Liver (tissue), 3 donors: ENCODE data around the gene AKAP13.

Experiments used
- EGR1 ChIP-seq, 2 donors: IDR thresholded peaks; 2 replicates each; pipeline ENCODE4 v1.6.1; 2016 to 2018; ENCODE audit warnings: antibody characterized with exemption in 2 of 2, low read depth in 2 of 2
- GABPA ChIP-seq, 2 donors: IDR thresholded peaks in 1 of 2; conservative IDR thresholded peaks in 1 of 2; 2 replicates each; pipeline ENCODE4 v1.6.1; 2016; ENCODE audit warnings: antibody characterized with exemption in 2 of 2, mild to moderate bottlenecking in 1 of 2, moderate library complexity in 1 of 2
- HNF4G ChIP-seq: IDR thresholded peaks from 2 replicates; pipeline ENCODE4 v1.6.1; 2016; ENCODE audit warnings: antibody characterized with exemption
- JUND ChIP-seq, 2 donors: IDR thresholded peaks; 2 replicates each; pipeline ENCODE4 v1.6.1; 2016; ENCODE audit warnings: antibody characterized with exemption in 2 of 2
- NR2F2 ChIP-seq: IDR thresholded peaks from 2 replicates; pipeline ENCODE4 v1.6.1; 2016; ENCODE audit warnings: antibody characterized with exemption
- RAD21 ChIP-seq, 2 donors: IDR thresholded peaks; 2 replicates each; pipeline ENCODE4 v1.6.1; 2016; ENCODE audit warnings: antibody characterized with exemption in 2 of 2, mild to moderate bottlenecking in 2 of 2
- SP1 ChIP-seq: IDR thresholded peaks from 2 replicates; pipeline ENCODE4 v1.6.1; 2018; ENCODE audit warnings: antibody characterized with exemption, mild to moderate bottlenecking
- TAF1 ChIP-seq: conservative IDR thresholded peaks from 2 replicates; pipeline ENCODE4 v1.6.1; 2016; ENCODE audit warnings: antibody characterized with exemption, mild to moderate bottlenecking
- YY1 ChIP-seq: IDR thresholded peaks from 2 replicates; pipeline ENCODE4 v1.6.1; 2016; ENCODE audit warnings: antibody characterized with exemption, mild to moderate bottlenecking
- TF ChIP-seq, protein P1 (sequence below): fragments of 150-350 bp; IDR thresholded peaks from 2 replicates; pipeline ENCODE4 v1.5.1; 2017; ENCODE audit warnings: improper control_type of control experiment, low read depth, low read length; ENCODE audit not compliant: missing input control
- TF ChIP-seq, protein P2 (sequence below): IDR thresholded peaks from 2 replicates; pipeline ENCODE4 v1.6.1; 2016; ENCODE audit warnings: antibody characterized with exemption
- TF ChIP-seq, protein P3 (sequence below): IDR thresholded peaks from 2 replicates; pipeline ENCODE4 v1.6.1; 2016; ENCODE audit warnings: antibody characterized with exemption, mild to moderate bottlenecking
- TF ChIP-seq, protein P4 (sequence below): IDR thresholded peaks from 2 replicates; pipeline ENCODE4 v1.6.1; 2016; ENCODE audit warnings: antibody characterized with exemption
- TF ChIP-seq, protein P5 (sequence below): IDR thresholded peaks from 2 replicates; pipeline ENCODE4 v1.6.1; 2016; ENCODE audit warnings: antibody characterized with exemption
- donor health status: healthy.
- donor health status: healthy.

DNA sequence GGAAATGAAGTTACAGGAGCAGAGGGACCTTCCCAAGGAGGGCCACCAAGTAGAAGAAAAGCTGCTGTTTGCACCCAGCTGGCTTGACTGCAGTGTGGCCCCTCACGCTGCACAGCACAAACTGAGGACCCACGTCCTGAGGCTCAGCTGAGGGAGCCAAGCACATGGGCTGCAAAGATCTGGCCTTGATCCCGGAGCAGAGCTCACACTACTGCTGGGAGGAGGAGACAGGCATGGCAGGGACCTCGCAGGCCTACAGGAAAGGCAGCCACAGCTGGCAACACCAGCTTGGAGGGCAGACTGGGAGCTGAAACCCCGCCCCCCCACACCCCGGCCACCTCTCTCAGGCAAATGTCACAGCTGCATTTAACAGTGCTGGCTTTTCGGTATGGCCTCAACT lies 374.6 kb downstream of the AKAP13 start:
- TF ChIP-seq NR2F2 (no peak), RAD21 (IDR thresholded peaks at IDR 0.05) (no peak), SP1 (no peak), GABPA (IDR thresholded peaks at IDR 0.05 in 1 of 2, conservative IDR thresholded peaks at IDR 0.05 in 1 of 2) (no peak), YY1 (no peak), EGR1 (IDR thresholded peaks at IDR 0.05; ENCODE audit: low read depth in 2 of 2) (no peak), HNF4G (no peak), JUND (IDR thresholded peaks at IDR 0.05) (no peak), TAF1 (no peak)
- TF ChIP-seq, protein P1, sequence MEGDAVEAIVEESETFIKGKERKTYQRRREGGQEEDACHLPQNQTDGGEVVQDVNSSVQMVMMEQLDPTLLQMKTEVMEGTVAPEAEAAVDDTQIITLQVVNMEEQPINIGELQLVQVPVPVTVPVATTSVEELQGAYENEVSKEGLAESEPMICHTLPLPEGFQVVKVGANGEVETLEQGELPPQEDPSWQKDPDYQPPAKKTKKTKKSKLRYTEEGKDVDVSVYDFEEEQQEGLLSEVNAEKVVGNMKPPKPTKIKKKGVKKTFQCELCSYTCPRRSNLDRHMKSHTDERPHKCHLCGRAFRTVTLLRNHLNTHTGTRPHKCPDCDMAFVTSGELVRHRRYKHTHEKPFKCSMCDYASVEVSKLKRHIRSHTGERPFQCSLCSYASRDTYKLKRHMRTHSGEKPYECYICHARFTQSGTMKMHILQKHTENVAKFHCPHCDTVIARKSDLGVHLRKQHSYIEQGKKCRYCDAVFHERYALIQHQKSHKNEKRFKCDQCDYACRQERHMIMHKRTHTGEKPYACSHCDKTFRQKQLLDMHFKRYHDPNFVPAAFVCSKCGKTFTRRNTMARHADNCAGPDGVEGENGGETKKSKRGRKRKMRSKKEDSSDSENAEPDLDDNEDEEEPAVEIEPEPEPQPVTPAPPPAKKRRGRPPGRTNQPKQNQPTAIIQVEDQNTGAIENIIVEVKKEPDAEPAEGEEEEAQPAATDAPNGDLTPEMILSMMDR = no peak
- TF ChIP-seq, protein P2, sequence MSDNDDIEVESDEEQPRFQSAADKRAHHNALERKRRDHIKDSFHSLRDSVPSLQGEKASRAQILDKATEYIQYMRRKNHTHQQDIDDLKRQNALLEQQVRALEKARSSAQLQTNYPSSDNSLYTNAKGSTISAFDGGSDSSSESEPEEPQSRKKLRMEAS = no peak
- TF ChIP-seq, protein P3, sequence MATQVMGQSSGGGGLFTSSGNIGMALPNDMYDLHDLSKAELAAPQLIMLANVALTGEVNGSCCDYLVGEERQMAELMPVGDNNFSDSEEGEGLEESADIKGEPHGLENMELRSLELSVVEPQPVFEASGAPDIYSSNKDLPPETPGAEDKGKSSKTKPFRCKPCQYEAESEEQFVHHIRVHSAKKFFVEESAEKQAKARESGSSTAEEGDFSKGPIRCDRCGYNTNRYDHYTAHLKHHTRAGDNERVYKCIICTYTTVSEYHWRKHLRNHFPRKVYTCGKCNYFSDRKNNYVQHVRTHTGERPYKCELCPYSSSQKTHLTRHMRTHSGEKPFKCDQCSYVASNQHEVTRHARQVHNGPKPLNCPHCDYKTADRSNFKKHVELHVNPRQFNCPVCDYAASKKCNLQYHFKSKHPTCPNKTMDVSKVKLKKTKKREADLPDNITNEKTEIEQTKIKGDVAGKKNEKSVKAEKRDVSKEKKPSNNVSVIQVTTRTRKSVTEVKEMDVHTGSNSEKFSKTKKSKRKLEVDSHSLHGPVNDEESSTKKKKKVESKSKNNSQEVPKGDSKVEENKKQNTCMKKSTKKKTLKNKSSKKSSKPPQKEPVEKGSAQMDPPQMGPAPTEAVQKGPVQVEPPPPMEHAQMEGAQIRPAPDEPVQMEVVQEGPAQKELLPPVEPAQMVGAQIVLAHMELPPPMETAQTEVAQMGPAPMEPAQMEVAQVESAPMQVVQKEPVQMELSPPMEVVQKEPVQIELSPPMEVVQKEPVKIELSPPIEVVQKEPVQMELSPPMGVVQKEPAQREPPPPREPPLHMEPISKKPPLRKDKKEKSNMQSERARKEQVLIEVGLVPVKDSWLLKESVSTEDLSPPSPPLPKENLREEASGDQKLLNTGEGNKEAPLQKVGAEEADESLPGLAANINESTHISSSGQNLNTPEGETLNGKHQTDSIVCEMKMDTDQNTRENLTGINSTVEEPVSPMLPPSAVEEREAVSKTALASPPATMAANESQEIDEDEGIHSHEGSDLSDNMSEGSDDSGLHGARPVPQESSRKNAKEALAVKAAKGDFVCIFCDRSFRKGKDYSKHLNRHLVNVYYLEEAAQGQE = no peak
- TF ChIP-seq, protein P4, sequence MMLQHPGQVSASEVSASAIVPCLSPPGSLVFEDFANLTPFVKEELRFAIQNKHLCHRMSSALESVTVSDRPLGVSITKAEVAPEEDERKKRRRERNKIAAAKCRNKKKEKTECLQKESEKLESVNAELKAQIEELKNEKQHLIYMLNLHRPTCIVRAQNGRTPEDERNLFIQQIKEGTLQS = no peak
- TF ChIP-seq, protein P5, sequence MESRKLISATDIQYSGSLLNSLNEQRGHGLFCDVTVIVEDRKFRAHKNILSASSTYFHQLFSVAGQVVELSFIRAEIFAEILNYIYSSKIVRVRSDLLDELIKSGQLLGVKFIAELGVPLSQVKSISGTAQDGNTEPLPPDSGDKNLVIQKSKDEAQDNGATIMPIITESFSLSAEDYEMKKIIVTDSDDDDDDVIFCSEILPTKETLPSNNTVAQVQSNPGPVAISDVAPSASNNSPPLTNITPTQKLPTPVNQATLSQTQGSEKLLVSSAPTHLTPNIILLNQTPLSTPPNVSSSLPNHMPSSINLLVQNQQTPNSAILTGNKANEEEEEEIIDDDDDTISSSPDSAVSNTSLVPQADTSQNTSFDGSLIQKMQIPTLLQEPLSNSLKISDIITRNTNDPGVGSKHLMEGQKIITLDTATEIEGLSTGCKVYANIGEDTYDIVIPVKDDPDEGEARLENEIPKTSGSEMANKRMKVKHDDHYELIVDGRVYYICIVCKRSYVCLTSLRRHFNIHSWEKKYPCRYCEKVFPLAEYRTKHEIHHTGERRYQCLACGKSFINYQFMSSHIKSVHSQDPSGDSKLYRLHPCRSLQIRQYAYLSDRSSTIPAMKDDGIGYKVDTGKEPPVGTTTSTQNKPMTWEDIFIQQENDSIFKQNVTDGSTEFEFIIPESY = no peak
